Stimulated activated naive CD8-positive, alpha-beta T cell treated with anti-CD3 and anti-CD28 coated beads, Interleukin-15, amount 100 ng/mL, for 72 hours (primary cell): ENCODE results near the gene TBC1D22A.
A peak's percentile ranks its signal among the peaks of the same experiment; 100 is the strongest.

ENCODE experiments used
- ATAC-seq: fragments of 150-1000 bp; cut with Tn5 transposase; 2 replicates; pipeline ENCODE4 v1.10.0; 2021; ENCODE audit warnings: mild to moderate bottlenecking, moderate library complexity
- DNase-seq, 2 donors: peaks; one replicate each; pipeline ENCODE4 v3.0.0; 2021 to 2022
- H3K27ac Mint-ChIP-seq, 2 donors: one replicate each; pipeline ENCODE4 v1.8.0; 2022; ENCODE audit warnings: mild to moderate bottlenecking in 2 of 2, mixed read lengths in 2 of 2, moderate library complexity in 2 of 2
- H3K27me3 Mint-ChIP-seq: one replicate; pipeline ENCODE4 v1.8.0; 2022; ENCODE audit warnings: mixed read lengths
- H3K4me1 Mint-ChIP-seq: one replicate; pipeline ENCODE4 v1.8.0; 2022; ENCODE audit warnings: mild to moderate bottlenecking, mixed read lengths
- H3K4me3 Mint-ChIP-seq, 2 donors: one replicate each; pipeline ENCODE4 v1.8.0; 2022; ENCODE audit warnings: mild to moderate bottlenecking in 2 of 2, mixed read lengths in 2 of 2, moderate library complexity in 1 of 2
- H3K9me3 Mint-ChIP-seq, 2 donors: one replicate each; pipeline ENCODE4 v1.8.0; 2022; ENCODE audit warnings: mixed read lengths in 2 of 2

The TBC1D22A gene, protein sequence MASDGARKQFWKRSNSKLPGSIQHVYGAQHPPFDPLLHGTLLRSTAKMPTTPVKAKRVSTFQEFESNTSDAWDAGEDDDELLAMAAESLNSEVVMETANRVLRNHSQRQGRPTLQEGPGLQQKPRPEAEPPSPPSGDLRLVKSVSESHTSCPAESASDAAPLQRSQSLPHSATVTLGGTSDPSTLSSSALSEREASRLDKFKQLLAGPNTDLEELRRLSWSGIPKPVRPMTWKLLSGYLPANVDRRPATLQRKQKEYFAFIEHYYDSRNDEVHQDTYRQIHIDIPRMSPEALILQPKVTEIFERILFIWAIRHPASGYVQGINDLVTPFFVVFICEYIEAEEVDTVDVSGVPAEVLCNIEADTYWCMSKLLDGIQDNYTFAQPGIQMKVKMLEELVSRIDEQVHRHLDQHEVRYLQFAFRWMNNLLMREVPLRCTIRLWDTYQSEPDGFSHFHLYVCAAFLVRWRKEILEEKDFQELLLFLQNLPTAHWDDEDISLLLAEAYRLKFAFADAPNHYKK

GRCh38 chr22:46762238-46763050, at the start of gene TBC1D22A:
Gene TBC1D22A, plus strand, starts transcription at chr22:46762650. Its CDS starts 137 bp downstream, at chr22:46762787.
- DNase-seq: peak; percentile 87 to 94
- no peaks in the 10 kb centered on the region for H3K27me3 Mint-ChIP-seq
- peak within 1 kb of the TSS; percentile 100 for H3K4me3 Mint-ChIP-seq
- H3K27ac Mint-ChIP-seq: peak within 1 kb of the TSS; percentile 98 to 99
- ATAC-seq: peak; percentile 98
- peaks cover 66% of the 10 kb centered on the region for H3K4me1 Mint-ChIP-seq
- no peaks in the 10 kb centered on the region for H3K9me3 Mint-ChIP-seq

DNA sequence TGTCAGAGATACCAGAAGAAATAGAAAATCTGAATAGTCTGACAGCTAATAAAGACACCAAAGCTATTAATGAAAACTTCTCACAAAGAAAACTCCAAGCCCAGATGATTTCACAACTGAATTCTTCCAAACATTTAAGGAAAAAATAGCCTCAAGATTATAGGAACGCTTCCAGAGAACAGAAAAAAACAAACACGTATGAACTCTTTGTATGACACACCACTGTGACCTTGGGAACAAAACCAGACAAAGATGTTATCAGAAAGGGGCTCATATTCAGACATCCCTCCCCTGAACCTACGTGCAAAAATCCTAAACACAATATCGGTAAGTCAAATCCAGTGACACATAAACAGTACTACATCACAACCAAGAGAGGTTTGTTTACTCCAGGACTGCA, 47.9 kb upstream of the TBC1D22A start:
- DNase-seq (no peak), ATAC-seq (no peak)
- Mint-ChIP-seq H3K27ac (peak overlapping the region in 1 of 2 donors; percentile 34), H3K4me3 (no peak overlapping the region), H3K9me3 (no peaks in the 10 kb centered on the region), H3K4me1 (no peaks in the 10 kb centered on the region), H3K27me3 (no peaks in the 10 kb centered on the region)

DNA sequence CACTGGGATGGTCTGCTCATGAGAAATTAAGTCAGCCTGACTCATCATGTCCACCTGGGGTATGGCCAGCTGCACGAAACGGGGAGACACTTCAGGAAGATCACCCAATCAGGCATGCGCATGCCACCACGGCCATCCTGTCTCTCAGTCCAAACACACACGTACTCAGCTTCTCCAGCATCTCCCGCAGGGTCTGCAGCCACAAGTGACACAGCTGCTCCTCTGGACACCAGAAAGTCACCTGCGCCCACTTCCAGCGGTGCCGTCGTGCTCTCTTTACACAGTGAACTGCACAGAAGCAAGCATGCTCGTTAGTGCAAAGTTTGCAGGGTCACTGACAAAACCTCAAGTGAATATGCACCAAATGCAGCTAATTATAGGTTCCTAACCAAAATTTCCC, 42.5 kb upstream of the TBC1D22A start:
- no peaks in the 10 kb centered on the region for H3K9me3 Mint-ChIP-seq
- H3K27ac Mint-ChIP-seq: no peak overlapping the region

GRCh38 chr22:46721501-46722085, 40.9 kb upstream of the TBC1D22A start:
- H3K27me3 Mint-ChIP-seq: no peaks in the 10 kb centered on the region
- no peak overlapping the region for H3K4me3 Mint-ChIP-seq
- peaks cover 19% of the 10 kb centered on the region for H3K4me1 Mint-ChIP-seq
- DNase-seq: no peak
- no peak for ATAC-seq
- no peak overlapping the region for H3K27ac Mint-ChIP-seq
- no peaks in the 10 kb centered on the region for H3K9me3 Mint-ChIP-seq

More for the DNA sequence above, 42.5 kb upstream of the TBC1D22A start:
- H3K4me3 Mint-ChIP-seq: no peak overlapping the region
- H3K4me1 Mint-ChIP-seq: peaks cover 19% of the 10 kb centered on the region
- DNase-seq (no peak), ATAC-seq (no peak)
- no peaks in the 10 kb centered on the region for H3K27me3 Mint-ChIP-seq

- DNase-seq: no peak
- Mint-ChIP-seq H3K27ac (peak overlapping the region; percentile 3 to 27), H3K4me1 (peaks cover 36% of the 10 kb centered on the region), H3K4me3 (no peak overlapping the region), H3K9me3 (no peaks in the 10 kb centered on the region), H3K27me3 (no peaks in the 10 kb centered on the region)
- no peak for ATAC-seq
Observed at GRCh38 chr22:46723882-46724281, 38.6 kb upstream of the TBC1D22A start.

DNA sequence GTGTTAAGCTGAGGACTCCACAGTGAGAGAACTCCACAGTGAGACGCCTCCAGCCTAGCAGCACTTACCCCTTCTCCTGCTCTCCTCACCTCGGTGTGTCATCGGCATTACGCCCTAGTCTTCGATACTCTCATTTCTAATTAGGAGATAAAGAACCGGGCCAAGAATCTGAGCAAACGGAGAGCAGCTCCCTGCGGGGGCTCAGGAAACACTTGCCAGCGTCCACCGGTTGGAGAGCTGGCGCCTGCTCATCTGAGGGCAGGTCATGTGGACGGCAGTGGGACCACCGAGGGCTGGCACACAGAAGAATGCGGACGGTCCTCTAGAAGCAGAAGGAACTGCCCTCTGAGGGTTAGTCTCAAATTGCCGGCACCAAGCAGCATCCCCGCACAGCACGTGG, 37.4 kb upstream of the TBC1D22A start:
- H3K4me1 Mint-ChIP-seq: peaks cover 37% of the 10 kb centered on the region
- no peak for ATAC-seq
- no peak for DNase-seq
- peak overlapping the region in 1 of 2 donors; percentile 74 for H3K27ac Mint-ChIP-seq
- H3K9me3 Mint-ChIP-seq: no peaks in the 10 kb centered on the region
- no peaks in the 10 kb centered on the region for H3K27me3 Mint-ChIP-seq
- H3K4me3 Mint-ChIP-seq: no peak overlapping the region

DNA sequence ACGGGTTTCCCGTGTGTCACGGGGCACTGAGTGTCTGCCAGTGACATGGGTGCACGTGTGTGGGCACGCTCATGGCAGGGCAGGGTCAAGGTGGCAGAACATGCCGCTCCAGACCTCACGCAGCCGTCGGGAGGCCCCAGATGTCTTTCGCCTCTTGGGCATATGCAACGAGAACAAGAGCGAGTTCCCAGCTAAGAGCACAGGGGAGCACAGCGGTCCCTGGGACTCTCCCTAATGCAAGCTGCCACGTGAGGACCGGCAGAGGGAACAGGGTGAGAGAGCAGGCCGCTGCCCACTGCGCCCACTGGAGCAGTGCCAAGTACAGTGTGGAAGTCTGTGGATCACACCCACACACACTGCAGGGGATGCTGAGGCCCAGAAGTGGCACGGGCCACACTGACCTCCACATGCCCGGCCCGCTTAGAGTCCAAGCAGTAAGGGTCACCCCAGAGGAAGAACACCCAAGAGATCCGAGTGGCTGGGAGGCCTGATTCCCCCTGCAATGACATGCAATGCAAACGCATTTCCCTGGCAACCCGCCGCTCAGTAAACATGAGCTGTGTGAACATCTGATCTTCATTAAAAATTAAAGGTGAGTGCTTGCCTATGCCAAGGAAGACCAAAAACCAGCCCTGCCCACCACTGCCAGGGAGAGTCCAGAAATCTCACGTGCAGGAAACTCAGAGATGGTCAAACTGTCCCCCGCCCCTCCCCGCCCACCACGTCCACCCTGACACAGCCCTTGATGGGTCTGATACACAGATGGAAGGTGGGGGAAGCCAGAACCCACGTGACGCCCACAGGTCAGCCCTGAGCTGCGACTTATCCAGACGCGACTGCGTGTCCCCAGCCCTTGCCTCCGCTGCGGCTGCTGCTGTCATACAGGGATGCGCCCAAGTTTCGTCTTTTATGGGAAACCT, 36.1 kb upstream of the TBC1D22A start:
- no peaks in the 10 kb centered on the region for H3K9me3 Mint-ChIP-seq
- peaks cover 49% of the 10 kb centered on the region for H3K4me1 Mint-ChIP-seq
- H3K4me3 Mint-ChIP-seq: no peak overlapping the region
- H3K27me3 Mint-ChIP-seq: no peaks in the 10 kb centered on the region
- no peak for ATAC-seq
- H3K27ac Mint-ChIP-seq: peak overlapping the region in 1 of 2 donors; percentile 37
- DNase-seq: no peak

DNA sequence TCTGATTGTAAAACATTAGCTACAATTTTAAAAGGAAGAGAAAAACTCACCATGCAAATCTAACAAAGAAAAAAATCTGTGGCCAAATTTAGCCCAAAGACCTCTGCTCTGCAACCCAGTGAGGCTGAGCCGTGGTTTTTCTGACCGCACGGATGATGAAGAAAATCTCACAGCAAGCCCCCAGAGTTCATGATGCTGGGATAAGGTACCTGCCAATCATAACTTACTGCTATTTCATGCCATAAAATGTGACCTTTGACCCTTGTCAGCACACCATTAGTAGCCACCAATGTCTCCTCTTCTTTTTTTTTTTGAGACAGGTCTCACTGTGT, 35.5 kb upstream of the TBC1D22A start:
- H3K27me3 Mint-ChIP-seq: no peaks in the 10 kb centered on the region
- no peak overlapping the region for H3K27ac Mint-ChIP-seq
- H3K4me1 Mint-ChIP-seq: peaks cover 56% of the 10 kb centered on the region
- DNase-seq: no peak
- no peaks in the 10 kb centered on the region for H3K9me3 Mint-ChIP-seq
- ATAC-seq: no peak
- H3K4me3 Mint-ChIP-seq: no peak overlapping the region

DNA sequence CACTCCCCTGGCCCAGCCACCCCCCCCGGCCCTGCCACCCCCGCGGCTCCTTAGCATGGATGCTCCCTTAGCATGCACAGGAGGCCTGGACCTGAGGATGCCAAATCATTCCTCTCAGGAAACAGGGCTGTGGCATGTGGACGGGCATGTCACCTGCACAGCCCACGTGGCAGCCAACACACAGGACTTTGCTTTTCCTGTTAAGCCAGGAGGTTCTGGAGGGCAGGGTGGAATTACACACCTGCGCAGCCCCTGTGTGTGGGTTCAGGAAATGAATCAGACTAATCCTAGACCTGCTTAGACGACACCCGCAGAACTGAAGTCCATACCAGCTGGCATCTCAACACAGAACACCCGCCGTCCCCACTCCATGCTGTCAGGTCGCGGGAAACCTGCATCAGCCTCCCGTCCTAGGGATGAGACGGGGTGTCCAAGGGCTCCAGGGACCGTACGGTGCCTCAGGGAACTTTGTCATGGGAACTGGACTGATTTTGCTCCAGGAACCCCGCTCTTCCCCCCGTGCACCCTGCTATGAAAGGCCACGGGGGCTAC, 34.6 kb upstream of the TBC1D22A start:
- Mint-ChIP-seq H3K4me3 (no peak overlapping the region), H3K9me3 (no peaks in the 10 kb centered on the region), H3K4me1 (peaks cover 59% of the 10 kb centered on the region), H3K27me3 (no peaks in the 10 kb centered on the region), H3K27ac (peak overlapping the region in 1 of 2 donors; percentile 78)
- no peak for ATAC-seq
- DNase-seq: no peak

- Mint-ChIP-seq H3K4me1 (peaks cover 56% of the 10 kb centered on the region), H3K27me3 (no peaks in the 10 kb centered on the region), H3K9me3 (no peaks in the 10 kb centered on the region), H3K4me3 (no peak overlapping the region), H3K27ac (peak overlapping the region in 1 of 2 donors; percentile 78)
- ATAC-seq: no peak
- no peak for DNase-seq
Observed at GRCh38 chr22:46728470-46728869, 34.0 kb upstream of the TBC1D22A start.

GRCh38 chr22:46730568-46731245, 31.7 kb upstream of the TBC1D22A start:
- no peak for DNase-seq
- Mint-ChIP-seq H3K4me3 (peak overlapping the region; percentile 60 to 68), H3K27me3 (no peaks in the 10 kb centered on the region), H3K9me3 (no peaks in the 10 kb centered on the region), H3K27ac (peak overlapping the region; percentile 59 to 81), H3K4me1 (peaks cover 62% of the 10 kb centered on the region)
- ATAC-seq: peak; percentile 51

GRCh38 chr22:46731246-46732040, 31.0 kb upstream of the TBC1D22A start:
- Mint-ChIP-seq H3K9me3 (no peaks in the 10 kb centered on the region), H3K4me1 (peaks cover 70% of the 10 kb centered on the region), H3K4me3 (peak overlapping the region; percentile 60 to 68), H3K27me3 (no peaks in the 10 kb centered on the region), H3K27ac (peak overlapping the region; percentile 48 to 73)
- DNase-seq (no peak), ATAC-seq (peak; percentile 40)

- Mint-ChIP-seq H3K4me3 (peak overlapping the region in 1 of 2 donors; percentile 68), H3K9me3 (no peaks in the 10 kb centered on the region), H3K27me3 (no peaks in the 10 kb centered on the region), H3K4me1 (peaks cover 75% of the 10 kb centered on the region), H3K27ac (peak overlapping the region in 1 of 2 donors; percentile 73)
- ATAC-seq (no peak), DNase-seq (no peak)
Observed at GRCh38 chr22:46732041-46732379, 30.4 kb upstream of the TBC1D22A start.
